Ovary (tissue), 9 donors: Measurements from ENCODE around the gene MYO9A. TPM values are rescaled to one million over a fixed set of nuclear protein-coding genes. Genes with fewer than 3 reads are reported as not detected.

Source experiments
- DNase-seq, 5 donors: peaks; one replicate each; pipeline ENCODE4 v3.0.0-alpha.2; 2019 to 2020
- H3K27ac ChIP-seq, 2 donors: fragments of 200-600 bp; one replicate each; pipeline versions ENCODE4 v1.5.1 to v1.8.0; 2019 to 2022
- H3K27me3 ChIP-seq: fragments of 200-600 bp; one replicate; pipeline ENCODE4 v1.8.0; 2022
- H3K36me3 ChIP-seq: fragments of 200-600 bp; sonication (generic); one replicate; pipeline ENCODE4 v1.5.1; 2019
- H3K4me1 ChIP-seq: one replicate; pipeline ENCODE4 v1.8.1; 2013; ENCODE audit warnings: mild to moderate bottlenecking, moderate library complexity; ENCODE audit not compliant: insufficient read depth
- H3K4me3 ChIP-seq: fragments of 200-600 bp; sonication (generic); one replicate; pipeline ENCODE4 v1.5.1; 2017
- H3K9me3 ChIP-seq, 2 donors: fragments of 200-600 bp in 1 of 2; sonication (generic) in 1 of 2; one replicate each; pipeline versions ENCODE4 v1.5.1 to v1.8.1; 2013 to 2019; ENCODE audit warnings: mild to moderate bottlenecking in 1 of 2, moderate library complexity in 1 of 2
- CTCF ChIP-seq, 3 donors: fragments of 450-650 bp in 2 of 3; fragments of 200-600 bp in 1 of 3; IDR thresholded peaks; one replicate each; pipeline versions ENCODE4 v1.5.1 to v1.8.0; 2016 to 2022; ENCODE audit warnings: antibody characterized with exemption in 3 of 3, mild to moderate bottlenecking in 1 of 3
- EP300 ChIP-seq: sonication (generic); formaldehyde crosslinking; IDR thresholded peaks from one replicate; pipeline ENCODE4 v1.6.1; 2017; ENCODE audit warnings: antibody characterized with exemption
- POLR2A ChIP-seq: fragments of 450-650 bp; IDR thresholded peaks from one replicate; pipeline ENCODE4 v1.6.1; 2017; ENCODE audit warnings: antibody characterized with exemption, mild to moderate bottlenecking, moderate library complexity
- WGBS, 3 donors: extraction: QIAGEN DNeasy Blood & Tissue Kit in 1 of 3; methylation state at CpG; one replicate each; pipeline versions ENCODE4 v1.1.5 to v1.1.7; 2013 to 2017; 5-methylcytosine and 5-hydroxymethylcytosine counted together
- intact Hi-C, 4 donors: fragments of 100-400 bp; cut with DNase I; formaldehyde crosslinking; loops; one replicate each; pipeline versions ENCODE4 v1.11.0 to v1.15.1; 2022 to 2023
- polyA plus RNA-seq, 2 donors: library from polyadenylated mRNA; stranded (reverse); fragments of 200-250 nt in 1 of 2; fragments of 350-450 nt in 1 of 2; fragmentation: Illumina TruSeq in 1 of 2; extraction: RNeasy Lipid Tissue Mini Kit (QIAGEN cat#74804) in 1 of 2; gene quantifications; one replicate each; pipeline ENCODE4 v1.2.3, GENCODE V29; 2013 to 2014
- total RNA-seq, 7 donors: library from RNA; depleted of rRNA in 2 of 7; stranded (reverse); fragments of >200 nt in 2 of 7; fragmentation: NEBNext Ultra II Directional in 3 of 7; extraction: Animal tissue kit (Norgen Biotek cat#: 25700) in 3 of 7; gene quantifications; one replicate each; pipeline versions ENCODE4 v1.1.0 to v1.2.4, GENCODE V29; 2016 to 2023
- donor health status: DM: no; HTN: no; CAD: no; lungs with moderate emphysema.
- donor health status: DM: no; HTN: no; CAD: no.
- donor health status: Bipolar disorder and iron deficiency.
- donor health status: DM: yes; HTN: yes; CAD: no.
- donor health status: DM: no; HTN: no; CAD: no.
- donor health status: DM: yes; HTN: yes; CAD: no.

MYO9A gene
- total and polyA plus RNA-seq, 9 donors: 8.1 to 71.6 (median 57.2) TPM

DNA sequence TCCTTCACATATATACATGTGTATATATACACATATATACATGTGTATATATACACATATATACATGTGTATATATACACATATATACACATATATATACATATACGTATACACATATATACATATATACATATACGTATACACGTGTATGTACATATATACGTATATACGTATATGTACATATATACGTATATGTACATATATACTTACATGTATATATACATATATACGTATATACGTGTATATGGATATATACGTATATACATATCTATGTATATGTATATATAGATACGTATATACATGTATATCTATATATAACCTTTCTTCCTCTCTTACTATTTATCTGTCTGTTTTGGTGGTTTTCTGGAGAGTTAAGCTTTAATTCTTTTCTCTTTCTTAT, 192.8 kb downstream of the MYO9A start:
- H3K4me3 ChIP-seq: no peak overlapping the region
- no peaks in the 10 kb centered on the region for H3K4me1 ChIP-seq
- 86 to 95% (median 94%) methylated on average over 10 of the region's 10 CpGs for WGBS, 3 donors
- DNase-seq: no peak
- H3K36me3 ChIP-seq: no peaks in the 10 kb centered on the region
- no peaks in the 10 kb centered on the region for H3K27me3 ChIP-seq
- TF ChIP-seq CTCF (IDR thresholded peaks at IDR 0.05) (no peak), EP300 (no peak), POLR2A (no peak)
- intact Hi-C loops: no loop called here
- H3K27ac ChIP-seq: no peak overlapping the region
- H3K9me3 ChIP-seq: no peaks in the 10 kb centered on the region

GRCh38 chr15:71921191-71921590, 196.8 kb downstream of the MYO9A start:
- Histone ChIP-seq H3K4me3 (no peak overlapping the region), H3K36me3 (no peaks in the 10 kb centered on the region), H3K9me3 (no peaks in the 10 kb centered on the region), H3K27ac (no peak overlapping the region), H3K27me3 (no peaks in the 10 kb centered on the region), H3K4me1 (no peaks in the 10 kb centered on the region)
- 92 to 96% (median 96%) methylated on average over 3 of the region's 3 CpGs for WGBS, 3 donors
- TF ChIP-seq EP300 (no peak), CTCF (IDR thresholded peaks at IDR 0.05) (no peak), POLR2A (no peak)
- intact Hi-C loops: no loop called here
- no peak for DNase-seq

DNA sequence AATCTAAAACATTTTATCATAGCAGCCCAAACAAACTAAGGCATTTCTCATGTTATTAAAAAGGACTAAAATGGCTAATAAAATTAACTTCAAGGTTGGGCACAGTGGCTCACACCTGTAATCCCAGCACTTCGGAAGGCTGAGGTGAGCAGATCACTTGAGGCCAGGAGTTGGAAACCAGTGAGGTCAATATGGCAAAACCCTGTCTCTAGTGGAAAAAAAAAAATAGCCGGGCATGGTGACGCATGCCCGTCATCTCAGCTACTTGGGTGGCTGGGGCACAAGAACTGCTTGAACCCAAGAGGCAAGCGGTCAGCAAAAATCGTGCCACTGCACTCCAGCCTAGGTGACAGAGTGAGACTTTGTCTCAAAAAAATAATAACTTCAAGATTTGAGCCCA, 197.4 kb downstream of the MYO9A start:
- TF ChIP-seq CTCF (IDR thresholded peaks at IDR 0.05) (no peak), POLR2A (no peak), EP300 (no peak)
- Histone ChIP-seq H3K27ac (no peak overlapping the region), H3K4me1 (no peaks in the 10 kb centered on the region), H3K36me3 (no peaks in the 10 kb centered on the region), H3K9me3 (no peaks in the 10 kb centered on the region), H3K27me3 (no peaks in the 10 kb centered on the region), H3K4me3 (no peak overlapping the region)
- intact Hi-C loops: no loop called here
- WGBS, 3 donors: 94 to 97% (median 96%) methylated on average over 6 of the region's 6 CpGs
- DNase-seq: no peak

- TF ChIP-seq EP300 (no peak), POLR2A (no peak), CTCF (IDR thresholded peaks at IDR 0.05) (no peak)
- no peaks in the 10 kb centered on the region for H3K27me3 ChIP-seq
- no peak overlapping the region for H3K27ac ChIP-seq
- no peaks in the 10 kb centered on the region for H3K36me3 ChIP-seq
- H3K4me1 ChIP-seq: no peaks in the 10 kb centered on the region
- no peaks in the 10 kb centered on the region for H3K9me3 ChIP-seq
- 90 to 93% (median 92%) methylated on average over 3 of the region's 3 CpGs for WGBS, 3 donors
- no peak overlapping the region for H3K4me3 ChIP-seq
- intact Hi-C loops: no loop called here
- DNase-seq: no peak
Observed at GRCh38 chr15:71916834-71917233, 201.1 kb downstream of the MYO9A start.

DNA sequence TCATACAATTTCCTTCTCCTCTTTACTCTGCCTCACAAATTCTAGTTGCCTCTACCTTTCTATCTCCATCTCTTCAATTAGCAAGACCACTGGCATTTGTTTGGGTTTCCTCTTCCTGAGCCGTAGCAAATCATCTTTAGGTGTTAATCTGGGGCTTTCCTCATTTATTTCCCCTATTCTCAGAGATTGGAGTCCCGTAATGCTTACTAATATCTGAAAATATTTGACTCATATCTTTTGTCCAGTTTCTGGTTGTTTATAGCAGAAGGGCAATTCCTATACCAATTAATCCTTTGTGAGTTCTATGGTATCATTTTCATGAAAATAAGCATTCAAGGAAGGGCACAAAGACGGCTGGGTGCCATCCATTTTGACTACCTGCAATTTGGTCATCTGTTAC, 203.9 kb downstream of the MYO9A start:
- H3K27ac ChIP-seq: no peak overlapping the region
- no peak for DNase-seq
- H3K4me3 ChIP-seq: no peak overlapping the region
- WGBS, 3 donors: 98 to 99% (median 98%) methylated on average over 3 of the region's 3 CpGs
- TF ChIP-seq CTCF (IDR thresholded peaks at IDR 0.05): no peak
- no peak for TF ChIP-seq EP300
- TF ChIP-seq POLR2A: no peak
- H3K9me3 ChIP-seq: no peaks in the 10 kb centered on the region
- H3K4me1 ChIP-seq: no peaks in the 10 kb centered on the region
- intact Hi-C loops: no loop called here
- no peaks in the 10 kb centered on the region for H3K27me3 ChIP-seq
- H3K36me3 ChIP-seq: no peaks in the 10 kb centered on the region
